ENCODE results near the gene SLC35E1.

The SLC35E1 gene

GRCh38 chr19:16572332-16573211, at the start of gene SLC35E1:
TSS of gene SLC35E1 (minus strand) at chr19:16572415. CDS start at chr19:16572364, 51 bp downstream.
- peak; percentile 95 for DNase-seq

DNA sequence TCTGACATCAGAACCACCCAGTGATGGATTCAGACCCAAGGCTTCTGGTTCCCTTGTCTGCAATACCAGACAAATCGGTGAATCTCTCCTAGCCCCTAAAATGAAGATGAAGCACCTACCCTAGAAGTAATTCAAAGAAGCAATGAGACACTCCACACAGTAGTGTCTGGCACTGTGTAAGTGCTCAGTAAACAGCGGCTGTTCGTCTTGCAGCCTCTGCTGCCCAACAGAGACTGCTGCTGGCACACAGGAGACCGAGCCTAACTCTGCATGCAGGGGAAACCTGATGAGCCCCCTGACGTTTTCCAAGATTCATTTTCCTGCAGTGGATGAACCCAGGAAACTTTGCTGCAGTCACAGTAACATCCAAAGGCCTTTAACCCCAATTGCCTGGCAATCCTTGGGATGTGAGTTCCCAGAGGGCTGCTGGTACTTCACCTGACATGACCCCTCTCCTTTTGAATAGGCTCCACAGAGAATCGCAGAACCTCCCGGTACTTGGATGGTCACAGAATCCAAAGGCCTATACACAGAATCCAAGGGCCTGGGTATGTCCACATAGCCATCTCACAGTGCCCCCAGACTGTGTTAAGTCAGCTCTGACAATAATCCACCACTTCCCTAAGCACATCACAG, 49.1 kb upstream of the SLC35E1 start:
- no peak for DNase-seq

DNA sequence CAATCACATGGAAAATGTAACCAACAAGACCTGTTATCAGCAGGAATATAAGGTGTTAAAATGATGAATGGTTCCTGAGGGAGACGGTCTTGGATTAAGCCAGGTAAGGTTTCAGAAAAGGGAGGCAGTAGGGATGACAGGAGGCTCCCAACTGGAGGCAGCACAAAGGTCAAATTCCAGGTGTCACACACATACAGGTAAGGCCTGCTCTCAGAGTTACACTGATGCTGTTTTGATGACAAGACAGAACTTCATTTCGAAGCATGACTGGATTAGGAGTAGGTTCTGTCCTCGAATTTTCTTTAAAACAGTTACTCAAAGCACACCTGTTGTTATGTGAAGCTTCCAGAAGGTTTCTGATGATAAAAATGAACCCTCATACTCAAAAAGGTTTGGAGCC, 48.4 kb upstream of the SLC35E1 start:
- no peak for DNase-seq

- DNase-seq: no peak
Observed at GRCh38 chr19:16620018-16620417, 47.8 kb upstream of the SLC35E1 start.

DNA sequence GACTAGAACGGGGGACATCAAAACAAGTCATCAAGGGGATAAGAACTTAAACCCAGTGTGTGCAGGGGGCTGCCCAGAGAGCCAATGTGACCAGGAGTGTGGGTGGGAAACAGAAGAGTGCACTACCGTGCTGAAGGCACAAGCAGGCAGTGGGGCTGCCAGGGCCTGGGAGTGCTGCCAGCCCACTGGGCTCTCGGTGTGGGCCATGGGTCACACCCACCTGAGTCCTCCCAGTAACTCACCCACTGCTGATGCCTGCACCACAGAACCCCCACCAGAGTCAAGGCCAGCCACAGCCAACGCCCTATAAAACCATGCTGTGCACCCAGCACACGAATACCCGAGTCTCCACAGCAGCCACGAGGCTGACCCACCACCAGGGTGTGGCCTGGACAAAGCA, 47.2 kb upstream of the SLC35E1 start:
- no peak for DNase-seq

- DNase-seq: no peak
Observed at GRCh38 chr19:16618248-16618647, 46.0 kb upstream of the SLC35E1 start.

DNA sequence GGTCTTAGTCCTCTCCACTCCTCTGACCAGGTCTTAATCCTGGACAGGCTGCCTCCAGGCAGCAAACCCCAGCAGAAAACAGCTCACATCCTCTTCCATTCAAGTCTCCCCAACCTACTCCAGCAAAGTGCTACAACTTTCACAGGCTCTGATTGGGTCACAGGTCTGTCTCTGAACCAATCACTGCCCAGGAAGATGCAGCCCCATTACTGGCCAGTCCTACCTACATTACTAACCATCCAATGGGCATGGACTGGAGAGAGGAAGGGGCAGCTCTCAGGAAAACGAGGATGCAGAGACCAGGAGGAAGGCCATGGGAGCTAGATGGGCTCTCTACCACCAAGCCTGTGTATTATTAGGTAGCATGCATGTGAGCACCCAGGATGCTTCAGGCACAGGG, 43.6 kb upstream of the SLC35E1 start:
- no peak for DNase-seq

DNA sequence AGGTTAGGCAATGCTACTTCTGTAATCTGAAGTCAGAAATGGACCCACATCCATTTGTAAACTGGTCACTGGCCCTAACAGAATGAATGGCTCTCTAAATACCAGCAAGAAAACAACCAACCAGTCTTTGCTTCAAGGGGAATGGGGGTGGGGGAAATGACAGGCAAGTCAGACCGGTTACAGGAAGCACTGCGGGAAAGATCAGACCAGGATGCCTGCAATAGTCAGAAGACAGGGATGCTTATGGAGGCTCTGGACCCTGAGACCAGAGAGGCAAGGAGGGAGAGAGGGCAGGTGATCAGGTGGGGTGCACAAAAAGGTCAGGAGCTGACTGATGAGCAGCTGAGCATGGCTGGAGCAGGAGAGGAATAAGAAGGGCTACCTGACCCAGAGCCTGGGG, 42.7 kb upstream of the SLC35E1 start:
- no peak for DNase-seq

DNA sequence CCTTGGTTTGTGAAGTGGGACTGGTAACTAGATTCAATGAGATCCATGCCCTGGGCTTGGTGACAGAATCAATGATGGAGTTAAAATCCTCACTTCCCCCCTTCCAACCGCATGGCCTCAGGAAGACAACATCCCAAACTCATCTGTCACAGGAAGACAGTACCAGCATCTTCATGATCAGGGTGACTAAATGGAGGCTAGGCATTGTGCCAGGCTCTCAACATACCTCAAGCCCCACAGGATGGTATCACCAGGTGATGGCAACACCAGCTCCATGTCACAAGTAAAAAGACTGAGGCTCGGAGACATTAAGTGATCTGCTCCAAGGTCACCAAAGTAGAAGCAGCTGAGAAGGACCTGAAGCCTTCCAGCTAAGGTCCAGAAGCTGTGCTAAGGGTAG, 41.6 kb upstream of the SLC35E1 start:
- DNase-seq: no peak

- no peak for DNase-seq
Observed at GRCh38 chr19:16612636-16613035, 40.4 kb upstream of the SLC35E1 start.

DNA sequence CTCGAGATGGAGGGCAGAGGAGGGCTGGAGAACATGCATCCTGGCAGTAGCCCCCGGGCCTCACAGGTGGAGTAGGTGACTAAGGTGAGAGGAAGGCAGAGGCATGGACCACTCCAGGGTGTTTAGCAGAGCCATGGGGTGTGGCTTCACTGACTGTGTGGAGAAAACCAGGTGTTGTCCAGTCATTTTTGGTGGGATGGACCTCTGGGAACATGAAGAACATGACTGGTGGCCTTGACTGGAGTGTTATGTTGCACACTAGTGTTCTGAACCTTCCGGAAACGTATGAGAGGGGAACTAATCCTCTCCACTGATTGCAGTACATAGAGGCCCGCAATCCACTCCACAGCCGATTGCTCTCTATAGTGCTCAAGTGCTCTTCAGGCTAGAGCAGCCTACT, 38.9 kb upstream of the SLC35E1 start:
- DNase-seq: no peak

DNA sequence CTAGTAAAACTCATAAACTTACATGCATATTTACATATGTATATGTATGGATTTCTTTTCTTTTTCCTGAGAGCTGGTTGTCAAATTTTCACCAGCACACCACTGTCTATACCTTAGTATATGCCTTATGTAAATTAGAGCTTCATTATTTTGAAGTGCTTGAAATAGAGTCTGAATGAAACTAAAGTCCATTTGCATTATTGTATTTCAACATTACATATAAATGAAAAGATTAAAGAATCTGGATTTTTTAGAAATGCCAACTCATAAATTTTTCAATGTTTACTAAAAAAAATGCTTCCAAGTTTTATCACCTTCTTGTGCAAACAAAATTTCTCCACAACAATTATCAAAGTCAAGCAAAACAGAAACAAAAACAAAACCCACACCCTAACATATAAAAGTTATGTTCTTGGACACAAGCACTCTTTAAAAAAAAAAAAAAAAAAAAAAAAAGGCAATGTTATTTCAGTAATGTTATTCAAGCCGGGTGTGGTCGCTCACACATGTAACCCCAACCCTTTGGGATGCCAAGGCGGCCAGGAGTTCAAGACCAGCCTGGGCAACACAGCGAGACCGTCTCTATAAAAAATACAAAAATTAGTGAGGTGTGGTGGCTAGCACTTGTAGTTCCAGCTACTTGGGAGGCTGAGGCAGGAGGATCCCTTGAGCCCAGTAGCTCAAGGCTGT, 37.4 kb upstream of the SLC35E1 start:
- DNase-seq: no peak

- DNase-seq: no peak
Observed at GRCh38 chr19:16608290-16608739, 36.1 kb upstream of the SLC35E1 start.

DNA sequence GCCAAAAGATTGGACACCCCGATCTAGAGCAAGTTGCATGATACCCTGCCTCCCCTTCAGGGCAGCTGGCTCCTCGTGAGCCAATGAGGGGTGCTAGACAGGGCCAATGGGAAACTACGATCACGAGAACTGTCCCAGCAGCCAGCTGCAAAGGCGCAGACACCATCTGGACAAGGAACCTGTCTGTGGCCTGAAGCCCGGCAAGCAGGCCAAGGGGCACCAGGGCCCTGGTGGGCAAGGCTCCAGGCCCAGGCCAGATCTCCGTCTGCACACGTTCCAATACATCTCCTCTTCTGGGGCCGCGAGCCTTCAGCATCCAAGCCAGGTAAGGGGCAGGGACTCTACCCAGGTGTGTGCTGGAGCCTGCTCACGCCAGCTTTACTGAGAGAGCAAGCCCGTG, 35.6 kb upstream of the SLC35E1 start:
- no peak for DNase-seq

DNA sequence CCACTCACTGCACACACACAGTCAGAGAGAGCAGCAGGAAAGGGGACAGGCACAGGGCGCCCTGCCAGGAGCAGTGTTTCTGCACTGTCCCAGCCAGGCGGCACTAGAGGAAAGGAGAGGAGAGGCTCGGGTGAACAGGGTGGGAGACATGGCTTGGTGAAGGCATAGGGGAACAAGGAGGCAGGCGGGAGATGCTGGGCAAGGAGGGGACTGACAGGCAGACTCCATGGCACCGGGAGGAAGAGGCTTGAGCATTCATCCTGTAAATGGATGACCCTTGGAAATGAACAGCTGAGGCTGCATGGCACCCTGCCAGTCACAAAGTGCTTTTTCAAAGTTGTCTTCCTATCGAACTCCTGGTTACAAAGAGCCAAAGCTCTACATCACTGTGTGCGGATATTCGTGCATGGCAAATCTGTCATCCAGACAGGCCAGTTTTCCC, 33.4 kb upstream of the SLC35E1 start:
- DNase-seq: no peak

GRCh38 chr19:16605115-16605514, 32.9 kb upstream of the SLC35E1 start:
- no peak for DNase-seq

DNA sequence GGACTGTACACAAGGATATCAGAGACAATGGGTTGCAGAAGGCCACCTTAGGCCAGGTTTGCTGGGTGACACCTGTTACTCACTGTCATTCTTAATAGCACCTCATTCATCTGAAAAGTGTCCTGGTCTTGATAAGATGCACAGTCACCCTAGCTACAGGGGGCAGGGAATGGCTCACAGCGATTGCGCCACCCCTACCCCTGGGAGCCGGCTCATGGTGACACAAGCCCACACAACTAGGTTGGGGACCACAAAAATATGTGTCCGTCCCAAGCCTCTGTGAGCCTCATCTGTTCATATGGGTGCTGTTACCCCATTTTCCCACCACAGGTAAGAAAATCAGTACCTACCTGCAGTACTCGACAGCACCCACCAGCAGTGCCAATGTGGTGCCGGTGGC, 32.4 kb upstream of the SLC35E1 start:
- DNase-seq: no peak

DNA sequence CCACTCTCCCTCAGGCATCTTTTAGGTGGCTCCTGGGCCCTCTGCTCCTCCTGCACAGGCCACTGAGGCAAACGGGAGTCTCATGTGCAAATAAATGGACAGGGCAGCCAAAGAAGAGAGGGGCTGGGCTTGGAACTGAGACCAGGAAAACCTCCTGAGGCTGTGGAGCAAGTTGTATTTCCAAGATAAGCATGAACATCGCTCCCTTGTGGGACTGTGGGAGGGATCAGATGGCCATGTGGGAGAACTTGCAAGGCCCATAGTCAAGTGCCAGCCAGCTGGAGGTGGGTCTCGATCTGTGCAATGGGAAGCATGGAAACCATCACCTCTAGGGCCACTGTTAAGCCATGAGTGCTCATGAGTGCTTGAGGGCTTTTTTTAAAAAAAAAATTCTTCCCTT, 30.9 kb upstream of the SLC35E1 start:
- DNase-seq: no peak

DNA sequence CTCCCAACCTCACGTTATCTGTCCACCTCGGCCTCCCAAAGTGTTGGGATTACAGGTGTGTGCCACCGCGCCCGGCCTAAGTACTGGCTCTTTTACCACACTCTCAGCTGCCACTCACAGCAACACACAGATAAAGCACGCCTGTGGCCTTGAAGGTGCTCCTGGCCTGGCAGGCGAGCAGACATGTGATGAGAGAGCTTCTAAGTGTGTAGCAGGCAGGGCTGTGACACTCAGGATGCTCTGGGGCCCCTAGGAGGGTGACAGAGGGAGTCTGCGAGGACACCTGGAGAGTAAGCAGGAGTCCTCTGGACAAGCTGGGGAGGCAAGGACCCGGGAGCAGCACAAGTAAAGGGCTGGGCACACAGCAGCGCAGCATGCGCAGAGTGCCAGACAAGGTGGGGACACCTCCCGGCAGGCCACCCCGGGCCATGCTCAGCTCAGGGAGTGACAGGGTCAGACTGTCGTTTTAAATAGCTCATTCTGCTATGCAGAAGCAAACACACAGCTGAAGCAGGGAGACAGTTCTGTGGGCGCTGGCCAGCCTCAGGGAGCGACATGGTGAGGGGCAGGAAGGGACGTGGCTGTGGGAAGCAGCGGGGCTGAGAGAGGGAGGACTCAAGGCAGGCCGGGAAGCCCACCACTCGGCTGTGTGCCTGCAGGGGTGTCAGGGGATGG, 29.3 kb upstream of the SLC35E1 start:
- no peak for DNase-seq

DNA sequence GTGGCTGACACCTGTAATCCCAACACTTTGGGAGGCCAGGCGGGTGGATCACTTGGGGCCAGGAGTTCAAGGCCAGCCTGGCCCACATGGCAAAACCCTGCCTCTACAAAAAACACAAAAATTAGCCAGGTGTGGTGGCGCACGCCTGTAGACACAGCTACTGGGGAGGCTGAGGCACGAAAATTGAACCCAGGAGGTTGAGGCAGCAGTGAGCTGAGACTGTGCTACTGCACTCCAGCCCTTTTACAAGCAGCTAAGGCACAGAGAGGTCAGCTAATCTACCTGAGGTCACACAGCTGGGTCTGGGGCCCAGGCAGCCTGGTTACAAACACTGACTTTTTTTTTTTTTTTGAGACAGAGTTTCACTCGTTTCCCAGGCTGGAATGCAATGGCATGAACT, 28.6 kb upstream of the SLC35E1 start:
- DNase-seq: no peak

GRCh38 chr19:16599655-16600346, 27.6 kb upstream of the SLC35E1 start:
- no peak for DNase-seq

DNA sequence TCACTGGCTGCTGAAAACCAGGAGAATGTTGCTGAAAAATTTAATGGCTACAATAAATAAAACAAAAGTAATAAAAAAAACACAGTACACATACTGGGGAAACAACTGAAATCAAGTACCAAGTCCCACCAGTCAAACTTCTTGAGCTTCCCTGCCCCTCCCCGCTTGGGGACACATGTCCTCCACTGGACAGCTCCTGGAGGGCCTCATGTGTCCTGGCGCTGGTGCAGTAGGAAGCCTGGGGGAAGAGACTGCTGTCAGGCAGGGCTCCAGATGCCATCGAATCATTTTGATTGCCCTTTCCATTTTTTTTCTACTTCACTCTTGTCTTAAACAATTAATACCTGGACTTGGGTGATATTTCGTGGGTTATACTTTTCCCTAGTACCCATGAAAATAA, 26.6 kb upstream of the SLC35E1 start:
- DNase-seq: no peak

DNA sequence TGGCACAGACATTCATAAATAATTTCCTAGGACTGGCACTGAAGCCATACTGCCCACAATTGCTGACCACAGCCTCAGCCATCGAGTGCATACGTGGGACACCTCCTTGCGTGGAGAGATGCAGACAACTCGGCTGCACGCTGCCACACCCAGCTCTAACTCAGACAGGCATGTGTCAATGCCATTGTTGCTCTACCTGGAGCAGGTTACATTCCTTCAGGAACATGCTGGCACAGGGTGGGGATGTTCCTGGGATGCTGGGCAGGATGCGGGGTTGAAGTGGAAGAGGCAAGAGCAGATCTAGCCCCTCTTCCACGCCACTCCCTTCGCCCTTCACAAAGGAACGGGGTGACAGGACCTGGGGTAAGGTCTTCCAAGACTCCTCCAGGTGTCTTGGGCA, 24.2 kb upstream of the SLC35E1 start:
- DNase-seq: no peak

Measured in activated CD4-positive, alpha-beta T cell treated with anti-CD3 and anti-CD28 coated beads for 48 hours (primary cell).